HCT116 (cell line): ENCODE measurements around the gene HDLBP.

ENCODE experiments used
- CTCF ChIP-seq, 3 experiments: fragments of 200-600 bp in 1 of 3; sonication (generic) in 1 of 3; IDR thresholded peaks in 2 of 3; conservative IDR thresholded peaks in 1 of 3; 2 replicates each; pipeline ENCODE4 v1.5.1; 2012 to 2017; ENCODE audit warnings: low read depth in 2 of 3, low read length in 2 of 3, antibody characterized with exemption in 1 of 3, borderline replicate concordance in 1 of 3, control low read depth in 1 of 3, mild to moderate bottlenecking in 1 of 3, mixed read lengths in 1 of 3, mixed run types in 1 of 3, moderate library complexity in 1 of 3; ENCODE audit not compliant: insufficient read depth in 1 of 3
- EZH2 ChIP-seq: fragments of 200-600 bp; sonication (generic); IDR thresholded peaks from 2 replicates; pipeline ENCODE4 v1.6.1; 2017; ENCODE audit warnings: antibody characterized with exemption, mixed run types
- JUND ChIP-seq: IDR thresholded peaks from 2 replicates; pipeline ENCODE4 v1.6.1; 2012
- POLR2A ChIP-seq: IDR thresholded peaks from 2 replicates; pipeline ENCODE4 v1.7.0; 2011; ENCODE audit warnings: borderline replicate concordance; ENCODE audit not compliant: insufficient read depth, insufficient read length; ENCODE audit errors: extremely low read depth
- SP1 ChIP-seq: IDR thresholded peaks from 2 replicates; pipeline ENCODE4 v1.6.1; 2012; ENCODE audit warnings: low read depth
- SRF ChIP-seq: IDR thresholded peaks from 2 replicates; pipeline ENCODE4 v1.6.1; 2012; ENCODE audit warnings: low read depth
- YY1 ChIP-seq: IDR thresholded peaks from 2 replicates; pipeline ENCODE4 v1.6.1; 2011; ENCODE audit warnings: low read length, low read depth, moderate library complexity, mild to moderate bottlenecking; ENCODE audit not compliant: insufficient replicate concordance; ENCODE audit errors: extremely low read depth
- ZNF274 ChIP-seq: fragments of 200-500 bp; sonication (Bioruptor generic); IDR thresholded peaks from 2 replicates; pipeline ENCODE4 v1.6.1; 2014; ENCODE audit warnings: mild to moderate bottlenecking, low read depth, low read length, inconsistent platforms
- TF ChIP-seq, protein P1 (sequence below): IDR thresholded peaks from 2 replicates; pipeline ENCODE4 v1.6.1; 2012; ENCODE audit warnings: low read depth

DNA sequence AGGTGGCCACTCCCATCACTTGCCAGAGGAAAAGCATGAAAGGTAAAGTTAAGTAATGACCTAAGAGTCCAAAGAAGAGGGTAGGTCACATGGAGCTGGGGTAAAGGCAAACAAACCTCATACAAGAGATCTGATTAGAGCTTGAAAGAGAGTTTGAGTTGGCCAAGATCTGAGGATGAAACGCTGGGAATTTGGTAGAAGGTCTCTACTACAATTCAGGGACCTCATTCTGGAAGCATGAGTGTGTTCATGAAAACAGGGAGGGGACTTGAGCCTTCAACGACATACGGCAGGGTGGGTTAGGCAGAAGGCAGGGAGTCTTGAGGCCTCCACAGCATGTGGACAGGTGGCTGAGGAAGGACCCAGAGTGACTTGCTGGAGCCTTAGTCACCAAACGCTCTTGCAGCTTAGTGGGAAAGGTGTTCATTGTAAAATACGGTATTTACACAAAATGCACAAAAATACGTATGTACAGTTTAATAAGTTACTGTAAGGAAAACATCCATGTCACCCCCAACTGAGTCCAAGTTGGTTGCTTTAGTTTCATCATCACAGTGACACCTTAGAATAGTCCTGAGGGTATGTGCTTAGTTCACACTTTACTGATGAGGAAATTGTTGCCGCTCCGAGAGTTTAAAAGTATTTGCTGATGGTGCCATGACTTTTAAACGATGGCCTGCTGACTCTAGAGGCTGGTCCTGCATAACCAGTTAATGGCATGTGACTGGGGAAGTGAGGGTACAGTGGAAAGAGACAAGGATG, 35.6 kb upstream of the HDLBP start:
- no peak for TF ChIP-seq YY1
- no peak for TF ChIP-seq SP1
- TF ChIP-seq POLR2A: no peak
- TF ChIP-seq JUND: no peak
- no peak for TF ChIP-seq CTCF (IDR thresholded peaks at IDR 0.05 in 2 of 3, conservative IDR thresholded peaks at IDR 0.05 in 1 of 3; ENCODE audit: borderline replicate concordance in 1 of 3, insufficient read depth in 1 of 3, low read depth in 2 of 3, low read length in 2 of 3)
- TF ChIP-seq, protein P1, sequence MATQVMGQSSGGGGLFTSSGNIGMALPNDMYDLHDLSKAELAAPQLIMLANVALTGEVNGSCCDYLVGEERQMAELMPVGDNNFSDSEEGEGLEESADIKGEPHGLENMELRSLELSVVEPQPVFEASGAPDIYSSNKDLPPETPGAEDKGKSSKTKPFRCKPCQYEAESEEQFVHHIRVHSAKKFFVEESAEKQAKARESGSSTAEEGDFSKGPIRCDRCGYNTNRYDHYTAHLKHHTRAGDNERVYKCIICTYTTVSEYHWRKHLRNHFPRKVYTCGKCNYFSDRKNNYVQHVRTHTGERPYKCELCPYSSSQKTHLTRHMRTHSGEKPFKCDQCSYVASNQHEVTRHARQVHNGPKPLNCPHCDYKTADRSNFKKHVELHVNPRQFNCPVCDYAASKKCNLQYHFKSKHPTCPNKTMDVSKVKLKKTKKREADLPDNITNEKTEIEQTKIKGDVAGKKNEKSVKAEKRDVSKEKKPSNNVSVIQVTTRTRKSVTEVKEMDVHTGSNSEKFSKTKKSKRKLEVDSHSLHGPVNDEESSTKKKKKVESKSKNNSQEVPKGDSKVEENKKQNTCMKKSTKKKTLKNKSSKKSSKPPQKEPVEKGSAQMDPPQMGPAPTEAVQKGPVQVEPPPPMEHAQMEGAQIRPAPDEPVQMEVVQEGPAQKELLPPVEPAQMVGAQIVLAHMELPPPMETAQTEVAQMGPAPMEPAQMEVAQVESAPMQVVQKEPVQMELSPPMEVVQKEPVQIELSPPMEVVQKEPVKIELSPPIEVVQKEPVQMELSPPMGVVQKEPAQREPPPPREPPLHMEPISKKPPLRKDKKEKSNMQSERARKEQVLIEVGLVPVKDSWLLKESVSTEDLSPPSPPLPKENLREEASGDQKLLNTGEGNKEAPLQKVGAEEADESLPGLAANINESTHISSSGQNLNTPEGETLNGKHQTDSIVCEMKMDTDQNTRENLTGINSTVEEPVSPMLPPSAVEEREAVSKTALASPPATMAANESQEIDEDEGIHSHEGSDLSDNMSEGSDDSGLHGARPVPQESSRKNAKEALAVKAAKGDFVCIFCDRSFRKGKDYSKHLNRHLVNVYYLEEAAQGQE: no peak
- no peak for TF ChIP-seq EZH2
- no peak for TF ChIP-seq SRF
- no peak for TF ChIP-seq ZNF274
